K562 treated with DMSO at 1 percent for 24 hours (cell line): ENCODE results near the gene EVA1A. TPM values are rescaled to one million over a fixed set of nuclear protein-coding genes. Genes with fewer than 3 reads are reported as not detected.

ENCODE experiments used
- total RNA-seq: library from RNA; unstranded; fragments of 300-600 nt; gene quantifications from 2 replicates; pipeline ENCODE4 v1.2.3, GENCODE V29; 2022; ENCODE audit warnings: low read depth; ENCODE audit not compliant: insufficient read depth

EVA1A gene
- total RNA-seq = not detected in 2 replicates

GRCh38 chr2:75560768-75561565 is at the start of gene EVA1A:
Gene EVA1A, minus strand, starts transcription at chr2:75560939. Its CDS starts 42,799 bp downstream, at chr2:75518140.

Other genes with a start within 250 kb of the EVA1A start
- gene MRPL19, start 85.8 kb upstream of the EVA1A start, total RNA-seq = 16.6 and 22.2 TPM in 2 replicates
- 6.9 and 8.4 TPM in 2 replicates for gene GCFC2, start 150.0 kb upstream of the EVA1A start, total RNA-seq